Posterior vena cava (tissue), 2 donors: ENCODE measurements around the gene ACTRT2. TPM values are rescaled to one million over a fixed set of nuclear protein-coding genes. Genes with fewer than 3 reads are reported as not detected.

Source experiments
- DNase-seq: peaks from one replicate; pipeline ENCODE4 v3.0.0-alpha.2; 2020; ENCODE audit warnings: low spot score
- intact Hi-C, 2 donors: fragments of 100-400 bp; cut with DNase I; formaldehyde crosslinking; loops; one replicate each; pipeline versions ENCODE4 v1.14.1 to v1.14.2; 2022 to 2023
- total RNA-seq, 2 donors: library from RNA; stranded (reverse); fragmentation: NEBNext Ultra II Directional; extraction: Animal tissue kit (Norgen Biotek cat#: 25700); gene quantifications; one replicate each; pipeline ENCODE4 v1.2.1, GENCODE V29; 2021
- donor health status: DM: yes; HTN: yes; CAD: no.
- donor health status: DM: yes; HTN: yes; CAD: no.

Gene ACTRT2
- total RNA-seq, 2 donors from 2014 or later = not detected

DNA sequence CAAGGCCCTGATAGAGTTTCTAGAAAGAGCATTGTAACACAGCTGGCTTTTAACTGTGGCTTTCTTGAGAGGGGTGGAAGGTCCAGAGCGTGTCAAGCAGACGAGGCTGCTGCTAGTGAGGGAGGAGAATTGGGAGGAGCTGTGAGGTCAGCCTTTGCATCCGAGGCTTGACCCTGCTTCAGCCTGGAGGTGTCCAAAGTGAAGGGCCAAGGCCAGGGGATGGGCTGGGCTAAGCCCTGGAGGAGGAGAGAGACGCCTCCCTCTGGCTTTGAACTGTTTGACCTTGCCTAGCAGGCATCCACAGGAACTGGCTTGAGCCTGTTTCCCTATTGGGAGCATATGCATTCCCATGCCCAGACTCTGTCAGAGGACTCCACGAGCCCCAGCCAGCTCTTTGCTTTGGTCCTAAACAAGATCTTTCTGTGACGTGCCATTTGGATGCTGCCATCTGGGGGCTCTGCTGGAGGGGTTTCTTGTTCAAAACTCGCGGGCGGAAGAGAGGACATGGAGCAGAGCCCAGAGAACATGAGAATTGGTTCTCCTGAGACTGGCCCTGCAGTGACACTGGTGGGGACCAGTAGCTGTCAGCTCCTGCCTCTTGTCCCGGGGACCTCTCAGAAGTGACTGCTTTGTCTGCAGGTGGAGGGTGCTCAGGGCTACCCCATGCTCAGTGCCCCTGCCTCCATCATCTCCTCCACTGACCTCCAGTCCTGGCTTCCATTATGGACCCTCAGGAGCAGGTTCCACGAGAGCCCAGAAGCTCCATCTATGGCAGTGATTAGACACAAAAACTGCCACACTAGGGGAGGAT, 5.5 kb downstream of the ACTRT2 start:
- intact Hi-C loops = no loop called here
- DNase-seq = peak; percentile 34

GRCh38 chr1:3027611-3028371, 6.5 kb downstream of the ACTRT2 start:
- intact Hi-C loops = no loop called here
- DNase-seq = peak; percentile 58

- DNase-seq = peak; percentile 71
- intact Hi-C loops = no loop called here
Observed at GRCh38 chr1:3028531-3029282, 7.4 kb downstream of the ACTRT2 start.

DNA sequence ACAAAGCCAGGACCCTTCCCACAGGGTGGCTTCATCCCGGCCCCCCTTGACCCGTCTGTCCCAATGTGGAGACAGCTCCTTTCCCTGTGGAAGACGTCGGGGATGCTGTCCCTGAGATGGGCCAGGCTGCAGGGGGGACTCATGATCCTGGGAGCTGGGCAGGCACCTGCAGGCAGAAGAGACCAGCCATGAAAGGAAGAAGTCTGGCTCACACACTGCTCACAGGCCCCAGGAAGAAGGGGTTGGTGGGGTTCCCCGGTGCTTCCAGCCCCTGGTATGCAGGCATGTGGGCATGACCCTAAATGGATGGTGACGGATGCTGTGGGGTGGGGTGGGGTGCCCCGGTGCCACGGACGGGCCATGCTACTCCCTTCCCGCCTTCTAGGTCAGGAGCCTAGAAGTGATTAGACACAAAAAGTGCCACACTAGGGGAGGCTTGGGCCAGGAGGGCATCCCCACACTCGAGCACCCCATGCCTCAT, 8.3 kb downstream of the ACTRT2 start:
- intact Hi-C loops = no loop called here
- DNase-seq = peak; percentile 61

DNA sequence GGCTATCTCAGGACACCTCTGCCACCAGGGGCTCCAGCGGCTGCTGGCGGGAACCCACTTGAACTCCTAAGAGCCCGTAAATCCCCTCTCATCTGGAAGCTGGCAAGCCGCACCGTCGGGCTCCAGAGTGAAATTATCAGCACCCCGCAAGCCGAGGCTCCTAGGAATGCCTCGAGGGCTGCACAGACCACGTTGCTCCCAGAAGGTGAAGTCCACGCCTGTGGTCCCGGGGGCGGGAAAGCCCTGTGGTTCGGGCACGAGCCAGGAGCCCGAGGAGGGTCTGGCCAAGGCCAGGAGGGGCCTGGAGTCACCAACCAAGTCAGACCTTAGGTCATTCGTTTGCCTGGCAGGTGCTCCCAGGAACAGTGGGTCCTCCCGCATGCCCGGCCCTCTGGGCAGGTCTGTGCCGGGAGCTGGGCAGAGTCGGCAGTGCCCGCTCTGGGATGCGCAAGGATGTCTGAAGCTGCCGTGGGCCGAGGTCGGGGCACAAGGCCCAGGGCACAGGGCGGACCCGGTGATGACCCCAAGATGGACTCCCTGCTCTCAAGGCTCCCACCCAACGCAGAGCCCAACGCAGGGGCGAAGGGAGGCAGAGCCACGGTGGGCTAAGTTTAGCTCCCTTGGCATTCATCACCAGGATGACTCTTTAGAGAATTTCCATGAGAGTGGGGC, 8.9 kb downstream of the ACTRT2 start:
- intact Hi-C loops = no loop called here
- DNase-seq = peak; percentile 78

GRCh38 chr1:3030663-3031381, 9.6 kb downstream of the ACTRT2 start:
- DNase-seq = peak; percentile 81
- intact Hi-C loops = no loop called here

DNA sequence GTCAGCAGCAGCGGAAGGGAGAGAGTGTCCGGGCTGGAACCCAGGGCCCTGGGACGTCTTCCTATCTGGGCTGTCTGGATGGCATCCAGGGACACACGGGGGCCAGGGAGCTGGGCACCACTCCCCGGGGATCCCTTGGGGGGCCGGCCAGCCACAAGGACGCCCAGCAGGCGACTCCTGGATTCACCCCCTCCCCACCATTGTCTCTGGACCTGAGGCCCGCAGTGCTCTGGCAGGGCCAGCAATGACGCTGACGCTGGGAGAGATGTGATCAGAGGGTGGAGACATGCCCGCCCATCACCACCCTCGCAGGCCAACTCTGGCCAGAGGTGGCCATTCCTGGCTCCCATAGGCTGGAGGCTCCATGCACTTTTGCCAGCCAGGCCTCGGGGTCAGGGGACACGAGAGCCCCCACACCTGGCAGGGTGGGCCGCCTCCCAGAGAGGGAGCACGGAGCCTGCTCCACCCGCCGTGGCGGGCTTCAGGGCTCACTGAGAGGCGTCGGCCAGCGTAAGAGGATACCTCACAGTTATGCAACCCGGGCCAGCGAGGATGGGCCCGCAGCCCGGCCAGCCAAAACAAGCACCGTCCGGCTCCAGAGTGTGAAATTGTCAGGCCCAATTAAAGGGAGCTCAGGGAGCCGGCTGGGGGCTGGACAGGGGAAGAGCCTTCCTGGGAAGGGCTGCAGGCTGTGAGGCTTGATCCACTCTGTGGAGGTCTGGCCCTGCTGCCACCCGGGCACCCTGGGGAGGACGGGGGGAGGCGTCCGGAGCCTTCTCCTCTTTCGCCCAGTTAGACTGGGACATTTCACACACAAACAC, 10.3 kb downstream of the ACTRT2 start:
- intact Hi-C loops = no loop called here
- DNase-seq = peak; percentile 92

GRCh38 chr1:3032371-3033039, 11.2 kb downstream of the ACTRT2 start:
- DNase-seq = peak; percentile 78
- intact Hi-C loops = no loop called here

DNA sequence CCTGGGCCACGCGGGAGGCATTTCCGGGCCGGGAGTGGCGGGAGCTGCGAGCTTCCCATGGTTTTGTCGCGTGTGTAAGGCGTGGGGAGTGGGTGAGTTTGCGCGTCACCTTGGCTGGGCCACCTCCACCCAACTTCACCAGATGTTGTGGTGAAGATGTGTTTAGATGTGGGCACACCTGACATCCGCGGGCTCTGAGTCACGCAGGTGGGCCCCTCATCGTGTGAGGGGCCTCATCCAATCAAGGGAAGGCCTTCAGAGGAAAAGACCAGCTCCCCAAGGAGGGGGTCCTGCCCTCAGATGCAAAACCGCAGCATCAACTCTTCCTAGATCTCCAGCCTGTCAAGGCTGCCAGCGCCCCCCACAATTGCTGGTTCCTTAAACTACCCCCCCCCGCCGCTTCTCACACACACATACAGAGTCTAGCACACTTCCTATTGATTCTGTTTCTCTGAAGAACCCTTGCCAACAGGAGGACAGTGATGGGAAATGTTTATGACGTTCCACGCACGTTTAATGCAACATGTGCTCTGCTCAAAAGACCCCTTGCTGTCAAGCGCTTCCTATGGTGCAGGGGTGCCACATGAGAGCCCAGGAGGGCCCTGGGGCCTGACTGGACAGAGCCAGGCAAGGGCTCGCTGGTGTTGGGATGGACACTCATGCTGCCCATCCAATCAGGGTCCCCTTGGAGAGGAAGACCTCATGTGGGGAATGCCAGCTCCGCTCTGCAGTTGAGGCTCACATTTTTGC, 11.9 kb downstream of the ACTRT2 start:
- DNase-seq = peak; percentile 28
- intact Hi-C loops = no loop called here

DNA sequence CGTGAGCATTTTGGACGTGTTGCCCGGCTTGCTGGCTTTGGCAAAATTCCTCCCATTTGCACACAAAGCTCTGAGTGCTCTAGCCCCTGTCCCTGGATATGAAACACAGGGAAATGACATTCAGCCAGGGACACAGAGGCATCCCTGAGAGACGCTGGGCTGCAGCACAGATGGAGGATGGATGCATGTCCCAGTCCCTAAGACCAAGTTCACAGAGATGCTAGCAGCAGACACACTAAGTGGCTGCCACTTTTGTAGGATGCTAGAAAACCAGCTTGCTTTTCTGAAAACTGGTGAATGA, 12.5 kb downstream of the ACTRT2 start:
- peak; percentile 9 for DNase-seq
- intact Hi-C loops = no loop called here

DNA sequence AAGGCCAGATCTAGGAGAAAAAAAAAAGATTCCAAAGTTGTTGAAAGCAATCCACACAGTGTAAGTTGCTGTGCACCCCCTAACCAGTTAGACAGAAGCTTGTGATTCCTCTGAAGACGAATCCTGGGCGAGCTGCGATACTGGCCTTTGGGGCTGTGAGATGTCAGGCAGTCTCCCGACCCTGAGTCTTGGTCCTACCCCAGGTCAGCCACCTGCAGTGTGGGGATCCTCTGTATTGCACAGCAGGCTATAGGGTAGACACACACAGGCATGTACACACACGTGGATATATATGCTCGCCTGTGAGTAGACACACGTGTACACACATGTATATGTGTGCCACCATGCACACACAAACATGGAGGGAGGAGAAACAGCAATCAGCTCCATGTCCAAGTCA, 12.9 kb downstream of the ACTRT2 start:
- peak; percentile 46 for DNase-seq

GRCh38 chr1:3034728-3035562, 13.7 kb downstream of the ACTRT2 start:
- DNase-seq = peak; percentile 90
- intact Hi-C loops = no loop called here

More for the DNA sequence above, 12.9 kb downstream of the ACTRT2 start:
- intact Hi-C loops = no loop called here

DNA sequence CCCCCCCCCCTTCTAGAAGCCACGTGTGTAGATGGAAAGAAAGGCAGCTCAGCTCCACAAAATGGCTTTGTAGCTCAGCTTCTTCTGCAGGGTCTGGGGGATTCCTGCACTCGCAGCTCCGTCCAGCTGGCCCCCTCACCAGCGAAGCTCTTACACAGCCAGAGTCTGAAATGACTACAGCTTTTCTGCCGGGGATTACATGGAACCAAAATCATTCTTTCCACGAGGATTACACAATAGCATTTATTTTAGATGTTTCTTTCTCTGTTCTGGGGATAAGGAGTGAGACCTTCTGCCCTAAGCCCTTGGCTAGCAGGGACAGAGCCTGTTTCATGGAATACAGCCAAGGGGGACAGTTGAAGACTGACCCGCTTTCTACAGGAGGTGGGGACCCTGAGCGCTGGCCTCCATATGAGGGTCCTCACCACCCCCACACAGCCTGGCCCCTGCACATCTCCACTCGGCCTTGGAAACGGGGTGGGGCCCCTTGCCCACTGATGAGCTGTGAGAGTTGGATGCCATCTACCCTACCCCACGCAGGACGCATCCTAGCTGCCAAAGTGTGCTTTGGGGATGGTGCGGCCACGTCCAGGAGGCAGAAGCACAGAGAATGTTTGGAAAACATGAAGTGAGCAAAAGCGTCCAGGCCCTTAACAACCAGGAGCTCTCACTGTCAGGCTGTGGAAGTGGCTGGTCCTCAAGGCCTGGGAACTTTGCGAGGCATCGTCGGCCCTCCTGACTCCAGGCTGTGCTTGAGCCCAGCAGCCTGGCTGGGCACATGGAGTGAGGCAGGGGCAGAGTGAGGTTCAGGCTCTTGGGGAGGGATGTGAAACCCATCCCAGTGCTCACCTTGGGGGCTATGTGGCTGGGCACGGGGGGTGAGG, 14.5 kb downstream of the ACTRT2 start:
- DNase-seq = peak; percentile 62
- intact Hi-C loops = loop anchor here in 1 of 2 donors (1.0 kb wide), 1 partner anchor 22 kb away; no protein-coding TSS in a partner anchor

DNA sequence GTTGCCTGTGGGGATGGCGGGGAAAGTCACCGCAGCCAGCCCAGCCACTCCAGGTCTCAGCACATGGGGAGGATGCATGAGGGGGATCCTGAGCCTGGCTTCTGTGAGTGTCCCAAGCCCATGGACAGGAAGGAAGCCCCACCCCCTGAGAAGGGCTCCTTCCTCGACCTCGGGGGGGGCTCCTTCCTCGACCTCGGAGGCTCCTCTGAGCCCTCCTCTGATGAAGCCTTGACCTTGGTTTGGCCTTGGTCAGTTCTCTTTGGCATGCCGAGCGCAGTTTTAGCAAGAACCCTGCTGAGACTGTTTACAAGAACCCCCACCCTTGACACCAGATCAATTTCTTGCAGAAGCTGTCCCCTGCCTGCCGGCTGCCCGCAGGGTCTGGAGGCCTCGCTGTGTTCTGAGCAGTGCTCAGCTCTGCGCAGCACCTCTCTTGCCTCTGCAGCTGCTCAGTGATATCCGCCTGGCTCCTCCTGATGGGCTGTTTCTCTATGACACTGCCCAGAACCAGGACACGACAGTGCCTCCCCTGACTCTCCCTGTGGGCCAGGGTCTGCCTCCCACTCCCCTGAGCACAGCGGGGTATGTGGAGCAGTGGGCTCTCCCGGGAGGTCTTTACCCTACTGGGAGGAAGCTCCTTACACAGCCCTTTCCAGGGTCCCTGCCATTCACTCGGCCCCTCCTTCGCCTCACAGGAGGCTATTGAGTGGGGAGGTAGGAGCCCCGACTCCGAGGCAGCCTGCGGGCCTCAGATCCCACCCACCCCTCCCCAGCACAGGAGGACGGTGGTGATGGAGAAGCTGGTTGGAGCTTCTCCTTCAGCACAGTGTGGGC, 15.4 kb downstream of the ACTRT2 start:
- peak; percentile 62 for DNase-seq
- intact Hi-C loops = loop anchor here in 1 of 2 donors (1.0 kb wide), 1 partner anchor 22 kb away; no protein-coding TSS in a partner anchor
